NCI-H1048 (cell line): ENCODE measurements around the gene DPH5.
"Not testable (repeated sequence)": the region's sequence is repeated elsewhere in the genome, so short reads cannot be mapped to it uniquely, and the experiment has no call there.

Experiments
- DNase-seq: peaks from one replicate; lab custom pipeline; 2025; lab: John Stamatoyannopoulos, UW

DPH5 gene

GRCh38 chr1:101025657-101026429 is at the start of gene DPH5:
Gene DPH5 (minus strand): TSS chr1:101025784. CDS start chr1:101025443, 341 bp downstream.
- DNase-seq: peak; percentile 37

DNA sequence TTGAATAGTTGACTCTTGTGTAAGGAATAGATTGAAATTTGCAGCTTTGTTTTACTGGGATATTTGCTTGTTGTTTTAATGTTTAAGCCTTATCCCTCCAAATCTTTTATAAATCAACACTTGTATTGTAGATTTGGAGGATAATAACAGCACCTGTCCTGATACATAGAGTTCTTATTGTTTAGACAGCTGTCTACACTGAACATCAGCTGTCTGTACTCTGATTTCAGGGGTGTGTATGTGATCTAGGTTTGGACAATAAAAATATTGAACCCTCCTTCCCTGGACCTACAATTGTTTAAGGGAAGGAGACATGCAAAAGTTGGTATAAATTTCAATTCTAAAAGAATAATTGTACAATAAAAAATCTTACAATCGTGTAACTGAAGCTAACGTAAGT is 48.3 kb upstream of the DPH5 start:
- DNase-seq: no peak

GRCh38 chr1:101071470-101071891 is 45.9 kb upstream of the DPH5 start:
- DNase-seq: no peak

GRCh38 chr1:101069158-101069557 is 43.6 kb upstream of the DPH5 start:
- no peak for DNase-seq

DNA sequence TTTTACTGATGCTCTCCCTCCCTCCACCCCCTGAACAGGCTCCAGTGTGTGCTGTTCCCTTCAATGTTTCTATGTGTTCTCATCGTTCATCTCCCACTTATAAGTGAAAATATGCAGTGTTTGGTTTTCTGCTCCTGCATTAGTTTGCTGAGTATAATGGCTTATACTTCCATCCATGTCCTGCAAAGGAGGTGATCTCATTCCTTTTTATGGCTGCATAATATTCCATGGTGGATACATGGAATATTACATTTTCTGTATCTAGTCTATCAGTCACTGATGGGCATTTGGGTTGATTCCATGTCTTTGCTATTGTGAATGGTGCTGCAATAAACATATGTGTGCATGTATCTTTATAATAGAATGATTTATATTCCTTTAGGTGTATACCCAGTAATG is 41.4 kb upstream of the DPH5 start:
- DNase-seq: not testable (repeated sequence)

GRCh38 chr1:101066260-101066936 is 40.8 kb upstream of the DPH5 start:
- no peak for DNase-seq

GRCh38 chr1:101065575-101065974 is 40.0 kb upstream of the DPH5 start:
- no peak for DNase-seq

GRCh38 chr1:101064697-101065096 is 39.1 kb upstream of the DPH5 start:
- DNase-seq: no peak

DNA sequence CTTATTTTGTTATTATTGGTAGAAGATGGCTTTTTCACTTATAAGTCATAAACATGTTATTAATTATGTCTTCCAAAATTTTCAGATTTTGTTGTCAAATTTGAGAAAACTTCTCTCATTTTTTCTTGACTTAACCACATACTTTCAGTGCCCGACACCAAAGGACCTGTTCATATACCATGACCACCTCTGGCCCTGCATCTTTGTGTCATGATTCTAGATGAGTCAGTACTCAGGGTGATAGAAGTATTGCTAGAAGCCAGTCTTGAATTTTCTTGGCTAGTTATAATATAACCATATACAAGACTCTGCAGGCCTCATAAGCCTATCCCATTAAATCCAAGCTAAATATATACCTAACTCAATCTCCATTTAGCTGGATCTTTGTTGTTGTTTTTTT is 35.4 kb upstream of the DPH5 start:
- DNase-seq: no peak

GRCh38 chr1:101059945-101060542 is 34.5 kb upstream of the DPH5 start:
- DNase-seq: no peak

DNA sequence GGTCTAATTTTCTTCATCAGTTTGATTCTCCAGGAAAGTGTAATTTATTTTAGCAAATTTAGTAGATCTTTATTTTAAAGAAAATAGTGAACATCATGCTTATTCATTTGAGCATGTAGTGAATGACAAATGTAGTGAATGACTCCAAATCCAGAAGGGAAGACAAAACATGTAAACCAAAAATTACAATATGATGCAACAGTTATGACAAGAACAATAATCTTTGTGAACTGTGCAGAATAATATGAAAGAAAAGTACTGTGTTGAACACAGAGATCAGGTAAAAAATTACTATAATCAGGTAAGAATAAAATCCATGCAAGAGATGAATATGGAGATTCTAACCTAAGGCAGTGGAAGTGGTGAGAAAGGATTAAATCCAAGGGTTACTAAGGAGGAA is 30.0 kb upstream of the DPH5 start:
- DNase-seq: no peak

DNA sequence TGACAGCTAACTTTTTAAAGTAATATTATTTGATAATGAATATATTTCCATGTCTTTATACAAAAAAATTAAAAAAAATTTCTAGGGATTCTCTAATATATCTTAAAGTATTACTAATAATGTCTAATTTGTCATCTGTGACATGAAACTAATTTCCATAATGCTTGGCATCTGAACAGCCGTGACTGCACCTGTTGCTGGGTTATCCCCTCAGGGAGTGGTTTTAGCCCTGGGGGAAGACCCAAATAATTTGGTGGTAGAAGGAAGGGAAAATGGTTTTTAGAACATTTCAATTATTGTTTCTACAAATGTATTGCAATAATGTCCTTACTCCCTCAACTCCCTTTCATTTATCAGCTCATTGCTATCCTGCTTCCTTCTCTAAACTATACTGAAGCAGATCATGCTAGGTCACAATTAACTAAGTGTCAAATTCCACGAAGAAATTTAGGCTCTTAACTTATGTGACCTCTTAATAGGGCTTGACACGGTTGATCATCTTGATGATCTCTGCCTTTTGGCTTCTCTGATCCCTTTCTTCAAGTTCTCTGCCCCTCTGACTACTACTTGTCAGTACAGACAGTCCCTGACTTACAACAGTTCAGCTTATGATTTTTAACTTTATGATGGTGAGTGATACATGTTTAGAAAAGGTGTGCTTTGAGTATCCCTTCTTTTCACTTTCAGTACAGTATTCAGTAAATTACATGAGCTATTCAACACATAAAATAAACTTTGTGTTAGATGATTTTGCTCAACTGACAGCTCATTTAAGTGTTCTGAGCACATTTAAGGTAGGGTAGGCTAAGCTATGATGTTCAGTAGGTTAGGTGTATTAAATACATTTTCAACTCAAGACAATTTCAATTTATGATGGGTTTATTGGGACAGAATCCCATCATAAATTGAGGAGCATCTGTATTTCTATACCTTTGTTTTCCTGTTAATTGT is 26.4 kb upstream of the DPH5 start:
- no peak for DNase-seq

GRCh38 chr1:101050869-101051268 is 25.3 kb upstream of the DPH5 start:
- no peak for DNase-seq

GRCh38 chr1:101044749-101045148 is 19.2 kb upstream of the DPH5 start:
- no peak for DNase-seq

DNA sequence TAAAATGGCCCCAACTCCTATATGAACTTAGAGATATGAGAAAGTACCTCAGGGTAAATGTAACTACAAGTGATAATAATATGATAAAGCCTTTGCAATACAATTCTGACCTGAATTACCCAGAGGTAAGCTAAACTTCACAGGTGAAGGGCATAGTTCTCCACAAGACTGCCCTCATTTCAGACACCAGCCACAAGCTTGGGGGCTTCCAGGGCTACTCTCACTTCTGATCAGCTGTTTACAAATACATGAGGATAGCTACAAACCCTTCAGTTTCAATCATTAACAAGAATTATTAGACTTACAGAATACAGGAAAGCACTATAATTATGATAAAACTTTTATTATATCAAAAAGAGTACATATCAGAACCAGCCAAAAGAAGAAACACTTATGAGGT is 18.7 kb upstream of the DPH5 start:
- no peak for DNase-seq

GRCh38 chr1:101043776-101044175 is 18.2 kb upstream of the DPH5 start:
- DNase-seq: no peak

DNA sequence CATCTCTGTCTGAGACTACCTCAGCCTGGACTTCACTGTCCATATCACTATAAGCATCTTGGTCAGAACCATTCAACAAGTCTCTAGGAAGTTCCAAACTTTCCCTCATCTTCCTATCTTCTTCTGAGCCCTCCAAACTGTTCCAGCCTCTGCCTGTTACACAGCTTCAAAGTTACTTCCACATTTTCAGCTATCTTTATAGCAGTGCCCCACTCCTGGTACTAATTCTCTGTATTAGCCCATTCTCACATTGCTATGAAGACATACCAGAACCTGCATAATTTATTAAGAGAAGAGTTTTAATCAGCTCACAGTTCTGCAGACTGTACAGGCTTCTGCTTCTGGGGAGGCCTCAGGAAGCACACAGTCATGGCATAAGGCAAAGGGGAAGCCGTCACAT is 15.7 kb upstream of the DPH5 start:
- DNase-seq: no peak

GRCh38 chr1:101040666-101041065 is 15.1 kb upstream of the DPH5 start:
- no peak for DNase-seq

GRCh38 chr1:101039245-101039644 is 13.7 kb upstream of the DPH5 start:
- DNase-seq: no peak

GRCh38 chr1:101037316-101037715 is 11.7 kb upstream of the DPH5 start:
- DNase-seq: no peak

GRCh38 chr1:101033017-101033416 is 7.4 kb upstream of the DPH5 start:
- no peak for DNase-seq

DNA sequence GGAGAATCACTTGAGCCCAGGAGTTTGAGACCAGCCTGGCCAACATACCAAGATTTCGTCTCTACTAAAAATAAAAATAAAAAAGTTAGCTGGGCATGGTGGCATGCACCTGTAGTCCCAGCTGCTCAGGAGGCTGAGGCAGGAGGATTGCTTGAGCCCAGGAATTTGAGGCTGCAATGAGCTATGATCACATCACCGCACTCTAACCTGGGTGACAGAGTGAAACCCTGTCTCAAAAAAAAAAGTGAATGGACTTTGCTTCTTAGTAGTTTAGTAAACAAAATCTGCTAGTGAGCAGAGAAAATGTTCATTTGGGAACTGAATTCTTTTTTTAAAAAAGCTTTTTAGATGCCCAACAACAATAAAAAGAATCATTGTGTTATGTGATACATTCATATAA is 6.5 kb upstream of the DPH5 start:
- DNase-seq: not testable (repeated sequence)
